ENCODE measurements around the gene DPM3. TPM values are rescaled to one million over a fixed set of nuclear protein-coding genes. Genes with fewer than 3 reads are reported as not detected.
A peak's percentile ranks its signal among the peaks of the same experiment; 100 is the strongest.

The DPM3 gene
- total and polyA plus RNA-seq, 9 of the 15 experiments (the other 6 are each of a cell fraction or from before 2014, with no cell fraction given) = 3.7 to 120 (median 36.4) TPM

GRCh38 chr1:155140630-155140953 is 261 bp upstream of the DPM3 start:
- WGBS (ENCODE audit: insufficient coverage, low coverage, missing lambda C conversion rate) = 9% methylated on average over 11 of the region's 11 CpGs
- Histone ChIP-seq H3K9ac (ENCODE audit: insufficient read depth in 1 of 2, low read depth in 2 of 2, low read length in 2 of 2) (peak overlapping the region; percentile 93 to 100), H3K4me3 (peak overlapping the region; percentile 79), H3K79me2 (ENCODE audit: control insufficient read depth, insufficient read depth, low read length) (peaks cover 43% of the 10 kb centered on the region), H3K27ac (ENCODE audit: extremely low read depth, low read depth, low read length) (peak overlapping the region; percentile 95), H3K4me2 (ENCODE audit: insufficient read depth, low read length) (peak overlapping the region; percentile 93), H3K4me1 (replicated peaks in 1 of 2; ENCODE audit: control insufficient read depth in 2 of 2, insufficient read depth in 2 of 2, low read length in 2 of 2) (peaks cover 24 to 44% of the 10 kb centered on the region in 2 experiments), H3K27me3 (ENCODE audit: control insufficient read depth in 2 of 2, insufficient read depth in 2 of 2, low read length in 2 of 2) (no peaks in the 10 kb centered on the region), H3K9me1 (ENCODE audit: control insufficient read depth, insufficient read depth, low read length) (no peaks in the 10 kb centered on the region), H3K9me3 (replicated peaks; ENCODE audit: control insufficient read depth, insufficient read depth, low read depth, low read length) (peaks cover 7% of the 10 kb centered on the region; the same call in 1 of the 2 replicates), H3K36me3 (ENCODE audit: control insufficient read depth, insufficient read depth, low read length) (peaks cover 23% of the 10 kb centered on the region), H4K20me1 (replicated peaks; ENCODE audit: control insufficient read depth, insufficient read depth, low read length) (no peaks in the 10 kb centered on the region), H2AFZ (ENCODE audit: low read depth, low read length) (peak overlapping the region; percentile 93)
- FAIRE-seq (no peak), ATAC-seq (no peak), DNase-seq (ENCODE audit: extremely low read depth in 1 of 4, low spot score in 3 of 4) (no peak)
- ChIA-PET POLR2A (interaction anchor here (0.5 to 1.5 kb wide), 3 partner anchors 9 to 158 kb away, joined by 3 to 4 read pairs (median 3); no protein-coding TSS in a partner anchor), CTCF (ENCODE audit: low intra/inter-chr PET ratio) (no interaction called here)
- BruUV-seq (replicated peaks) = no TSS peak
- in situ Hi-C loops (cut with MboI) (no loop called here), intact Hi-C loops (cut with micrococcal nuclease) (loop anchor here (2.0 kb wide), 1 partner anchor 46 kb away; no protein-coding TSS in a partner anchor)
- TF ChIP-seq HDAC6 (IDR thresholded peaks at IDR 0.05; ENCODE audit: low read depth, low read length) (no peak), VEZF1 (CRISPR knock-in tag; IDR thresholded peaks at IDR 0.05) (no peak), PML (IDR thresholded peaks at IDR 0.05; ENCODE audit: low read length) (no peak), MEIS2 (IDR thresholded peaks at IDR 0.05; ENCODE audit: partially characterized antibody) (no peak), ELF4 (CRISPR knock-in tag; IDR thresholded peaks at IDR 0.05) (no peak), PTBP1 (IDR thresholded peaks at IDR 0.05; ENCODE audit: low read depth, low read length) (no peak), ELF1 (tag; IDR thresholded peaks at IDR 0.05) (no peak; the same call in 1 of the 2 replicates), RBM22 (IDR thresholded peaks at IDR 0.05; ENCODE audit: low read depth, low read length, poor library complexity, severe bottlenecking) (no peak), ZNF408 (CRISPR knock-in tag; IDR thresholded peaks at IDR 0.05; ENCODE audit: low read depth) (no peak), ZNF57 (CRISPR knock-in tag; IDR thresholded peaks at IDR 0.05) (0 out of 2 replicates have a peak, but pooled peaks have one; percentile 28), ZNF395 (CRISPR knock-in tag; IDR thresholded peaks at IDR 0.05) (peak; percentile 26; the same call in 1 of the 2 replicates), SRF (CRISPR knock-in tag; IDR thresholded peaks at IDR 0.05) (no peak), CSDE1 (IDR thresholded peaks at IDR 0.05) (no peak), ATF1 (CRISPR knock-in tag; IDR thresholded peaks at IDR 0.05) (no peak), ATF1 (tag; IDR thresholded peaks at IDR 0.05) (0 out of 2 replicates have a peak, but pooled peaks have one; percentile 3), MAZ (CRISPR knock-in tag; conservative IDR thresholded peaks at IDR 0.05 in 1 of 2, IDR thresholded peaks at IDR 0.05 in 1 of 2) (0 out of 4 replicates have a peak, but pooled peaks of 1 of the 2 experiments have one; percentile 1), ILK (tag; IDR thresholded peaks at IDR 0.05; ENCODE audit: borderline replicate concordance, low read depth) (no peak), PHF21A (IDR thresholded peaks at IDR 0.05; ENCODE audit: borderline replicate concordance, low read depth) (no peak), NR2C1 (IDR thresholded peaks at IDR 0.05) (no peak), NR2C1 (tag; IDR thresholded peaks at IDR 0.05) (no peak), HOMEZ (CRISPR knock-in tag; IDR thresholded peaks at IDR 0.05) (no peak)

Data from K562 (cell line).